Measurements from ENCODE around the gene FARP1. TPM values are rescaled to one million over a fixed set of nuclear protein-coding genes. Genes with fewer than 3 reads are reported as not detected.

Gene FARP1
- total and polyA plus RNA-seq, 2 of the 13 experiments (the other 11 are each of a cell fraction or from before 2014, with no cell fraction given) = 70.6 to 126 TPM

GRCh38 chr13:98272549-98272948, 129.7 kb downstream of the FARP1 start:
- H4K20me1 ChIP-seq (ENCODE audit: insufficient read depth, low read length) = peaks cover 32% of the 10 kb centered on the region; the same call in 1 of the 2 replicates
- ATAC-seq = peak; percentile 9; the same call in 2 of the 3 replicates

More at GRCh38 chr13:98272549-98272948, 129.7 kb downstream of the FARP1 start:
- peaks cover 97% of the 10 kb centered on the region for H3K79me2 ChIP-seq (ENCODE audit: insufficient read depth, low read length)
- POLR2A ChIA-PET = interaction anchor here (1.3 to 2.3 kb wide), 5 partner anchors 17 to 29 kb away, joined by 3 to 21 read pairs (median 6); no protein-coding TSS in a partner anchor
- H2AFZ ChIP-seq (ENCODE audit: low read length) = no peak overlapping the region
- H3K4me3 ChIP-seq (replicated peaks in 1 of 3; ENCODE audit: insufficient read depth in 1 of 3, low read depth in 2 of 3, low read length in 3 of 3) = peak overlapping the region in 2 of 3 experiments; percentile 30 to 50; a peak in 4 of 6 replicates
- peaks cover 100% of the 10 kb centered on the region for H3K4me1 ChIP-seq (ENCODE audit: insufficient read depth, low read length)
- CTCF ChIA-PET (ENCODE audit: low intra/inter-chr PET ratio, low total read pairs) = no interaction called here
- H3K27me3 ChIP-seq (ENCODE audit: control insufficient read depth in 1 of 2, insufficient read depth in 2 of 2, low read length in 2 of 2) = no peaks in the 10 kb centered on the region
- FAIRE-seq (no peak), DNase-seq (ENCODE audit: low spot score) (no peak)
- intact Hi-C loops (cut with micrococcal nuclease; ENCODE audit: unreplicated experiment) (no loop called here), in situ Hi-C loops (cut with HindIII; ENCODE audit: extremely low pct_ligation_motif_present, low pct_unique_long_range_greater_than_20kb) (loop anchor here (10.0 kb wide), 1 partner anchor 128 kb away; the partner anchor contains the start of gene FARP1)
- no peak for TF ChIP-seq ZNF367 (CRISPR knock-in tag; IDR thresholded peaks at IDR 0.05; ENCODE audit: borderline replicate concordance)
- no peak for TF ChIP-seq MLLT10 (CRISPR knock-in tag; IDR thresholded peaks at IDR 0.05)
- no peak for TF ChIP-seq ZSCAN30 (CRISPR knock-in tag; IDR thresholded peaks at IDR 0.05)
- no peak for TF ChIP-seq XBP1 (CRISPR knock-in tag; IDR thresholded peaks at IDR 0.05)
- TF ChIP-seq ZNF230 (CRISPR knock-in tag; IDR thresholded peaks at IDR 0.05) = no peak
- peak; percentile 66 for TF ChIP-seq RBM22 (optimal IDR thresholded peaks at IDR 0.05; ENCODE audit: low read length)
- TF ChIP-seq DRAP1 (CRISPR knock-in tag; IDR thresholded peaks at IDR 0.05) = no peak
- no peak for TF ChIP-seq ZNF296 (CRISPR knock-in tag; conservative IDR thresholded peaks at IDR 0.05)
- no peak for TF ChIP-seq MIER3 (CRISPR knock-in tag; IDR thresholded peaks at IDR 0.05; ENCODE audit: borderline replicate concordance)
- TF ChIP-seq ARID3A (IDR thresholded peaks at IDR 0.05; ENCODE audit: low read depth, low read length) = no peak
- no peak for TF ChIP-seq ATF1 (CRISPR knock-in tag; IDR thresholded peaks at IDR 0.05)
- TF ChIP-seq USF2 (IDR thresholded peaks at IDR 0.05; ENCODE audit: low read depth, low read length) = no peak
- no peak for TF ChIP-seq USF2 (CRISPR knock-in tag; IDR thresholded peaks at IDR 0.05; ENCODE audit: borderline replicate concordance)
- TF ChIP-seq SP1 (IDR thresholded peaks at IDR 0.05) = no peak
- no peak for TF ChIP-seq SP1 (CRISPR knock-in tag; IDR thresholded peaks at IDR 0.05)
- peak; percentile 8; the same call in 1 of the 2 replicates for TF ChIP-seq RFX1 (IDR thresholded peaks at IDR 0.05)
- TF ChIP-seq KLF6 (CRISPR knock-in tag; IDR thresholded peaks at IDR 0.05) = no peak
- peak overlapping the region; percentile 59 for H3K9ac ChIP-seq (ENCODE audit: insufficient read depth, low read depth, low read length)
- WGBS (ENCODE audit: low lambda C conversion rate) = 26% methylated on average over 1 of the region's 1 CpG
- BruUV-seq (replicated peaks) = TSS peak; percentile 97
- peaks cover 0 to 7% of the 10 kb centered on the region in 2 experiments; a peak in 2 of 5 replicates for H3K36me3 ChIP-seq (replicated peaks in 1 of 2; ENCODE audit: control insufficient read depth in 1 of 2, insufficient read depth in 2 of 2, low read length in 2 of 2)
- H3K9me3 ChIP-seq (ENCODE audit: low read length) = no peaks in the 10 kb centered on the region
- H3K4me2 ChIP-seq (ENCODE audit: low read depth, low read length) = peak overlapping the region; percentile 76
- peak overlapping the region; percentile 75 for H3K27ac ChIP-seq (ENCODE audit: extremely low read length, insufficient read depth, low read length)

Data from HepG2 (cell line).